GM12878 (cell line): ENCODE measurements around the gene NUMBL. TPM values are rescaled to one million over a fixed set of nuclear protein-coding genes. Genes with fewer than 3 reads are reported as not detected.

Experiments
- ATAC-seq: fragments of 200-7000 bp; cut with Tn5 transposase; 3 replicates; pipeline ENCODE4 v1.9.1; 2020; ENCODE audit warnings: mild to moderate bottlenecking, moderate library complexity
- BruUV-seq: library from RNA; stranded (reverse); fragments of 400-500 nt; replicated peaks from 2 replicates; lab custom pipeline; 2021; lab: Mats Ljungman, UMichigan
- CTCF ChIA-PET: fragments of 300-600 bp; sonication (Branson Sonifier 250); formaldehyde crosslinking; extraction: SDS; loops from one replicate; lab custom pipeline; 2021; ENCODE audit warnings: inconsistent platforms; lab: Yijun Ruan, JAX
- POLR2A ChIA-PET: fragments of 350-600 bp; formaldehyde crosslinking; extraction: SDS; loops from one replicate; lab custom pipeline; 2021; ENCODE audit warnings: inconsistent platforms; lab: Charles Lee
- RAD21 ChIA-PET: fragments of 300-600 bp; sonication (Branson Sonifier 250); formaldehyde crosslinking; loops from one replicate; lab custom pipeline; 2023; ENCODE audit warnings: antibody characterized with exemption; ENCODE audit not compliant: unreplicated experiment; lab: Charles Lee
- SMC1A ChIA-PET: fragments of 300-600 bp; sonication (Branson Sonifier 250); formaldehyde crosslinking; loops from one replicate; lab custom pipeline; 2023; ENCODE audit not compliant: unreplicated experiment, uncharacterized antibody; lab: Charles Lee
- DNase-seq: peaks from one replicate; pipeline ENCODE4 v3.0.0-alpha.2; 2011; ENCODE audit warnings: low read depth, low spot score
- FAIRE-seq: peaks from 3 replicates; lab custom pipeline; 2011; peaks lifted over from hg19 to GRCh38; lab: Jason Lieb, UNC
- H2AFZ ChIP-seq: 2 replicates; pipeline ENCODE4 v1.6.0; 2011; ENCODE audit warnings: low read depth, low read length, control low read depth; ENCODE audit not compliant: control insufficient read depth
- H3K27ac ChIP-seq: 2 replicates; pipeline ENCODE4 v1.5.1; 2011; ENCODE audit warnings: control low read depth; ENCODE audit not compliant: control insufficient read depth, insufficient read depth
- H3K27me3 ChIP-seq, 2 experiments: replicated peaks in 1 of 2; 2 replicates each; pipeline versions ENCODE4 v1.6.0 to v1.6.1; 2011; ENCODE audit warnings: low read length in 1 of 2; ENCODE audit not compliant: control insufficient read depth in 2 of 2, insufficient read depth in 2 of 2
- H3K36me3 ChIP-seq, 2 experiments: 2 replicates each; pipeline ENCODE4 v1.5.1; 2011; ENCODE audit warnings: low read length in 1 of 2; ENCODE audit not compliant: control insufficient read depth in 2 of 2, insufficient read depth in 2 of 2
- H3K4me1 ChIP-seq: 2 replicates; pipeline ENCODE4 v1.6.1; 2011; ENCODE audit warnings: mild to moderate bottlenecking, low read length, moderate library complexity, mixed read lengths; ENCODE audit not compliant: control insufficient read depth, insufficient read depth
- H3K4me2 ChIP-seq: 2 replicates; pipeline ENCODE4 v1.6.0; 2011; ENCODE audit warnings: control low read depth; ENCODE audit not compliant: control insufficient read depth, insufficient read depth
- H3K4me3 ChIP-seq: fragments of 200-600 bp; sonication (generic); 2 replicates; pipeline ENCODE4 v1.5.1; 2016
- H3K79me2 ChIP-seq: 2 replicates; pipeline ENCODE4 v1.6.0; 2011; ENCODE audit warnings: low read length; ENCODE audit not compliant: control insufficient read depth, insufficient read depth
- H3K9ac ChIP-seq: 2 replicates; pipeline ENCODE4 v1.8.0; 2011; ENCODE audit warnings: low read length, control low read depth, mixed read lengths; ENCODE audit not compliant: control insufficient read depth, insufficient read depth
- H3K9me3 ChIP-seq: replicated peaks from 3 replicates; pipeline ENCODE4 v1.5.1; 2011; ENCODE audit warnings: mild to moderate bottlenecking, low read length; ENCODE audit not compliant: control insufficient read depth, insufficient read depth
- H4K20me1 ChIP-seq: 2 replicates; pipeline ENCODE4 v1.6.0; 2011; ENCODE audit not compliant: control insufficient read depth, insufficient read depth
- ASH2L ChIP-seq: fragments of 300-600, 200-600 bp; sonication (generic); IDR thresholded peaks from 2 replicates; pipeline ENCODE4 v1.6.1; 2017; ENCODE audit warnings: low read depth, mild to moderate bottlenecking, borderline replicate concordance
- EED ChIP-seq: sonication (generic); IDR thresholded peaks from 2 replicates; pipeline ENCODE4 v1.6.1; 2016; ENCODE audit warnings: antibody characterized with exemption, low read depth
- EZH2 ChIP-seq: IDR thresholded peaks from 2 replicates; pipeline ENCODE4 v1.6.1; 2012; ENCODE audit warnings: low read depth, mild to moderate bottlenecking, control low read depth, inconsistent platforms, low read length, borderline replicate concordance; ENCODE audit not compliant: control insufficient read depth
- FOS ChIP-seq: IDR thresholded peaks from 3 replicates; pipeline ENCODE4 v1.6.1; 2011; ENCODE audit warnings: borderline replicate concordance; ENCODE audit not compliant: insufficient read length; ENCODE audit errors: extremely low read depth
- HCFC1 ChIP-seq: fragments of 150-350 bp; IDR thresholded peaks from 2 replicates; pipeline ENCODE4 v1.6.1; 2014; ENCODE audit warnings: low read length
- IRF3 ChIP-seq: fragments of 450-650 bp; IDR thresholded peaks from 2 replicates; pipeline ENCODE4 v1.6.1; 2014; ENCODE audit warnings: mild to moderate bottlenecking
- POLR2A ChIP-seq: IDR thresholded peaks from 2 replicates; pipeline ENCODE4 v1.6.1; 2011; ENCODE audit warnings: low read depth, mild to moderate bottlenecking, low read length
- POU2F2 ChIP-seq: IDR thresholded peaks from 3 replicates; pipeline ENCODE4 v1.6.1; 2011; ENCODE audit warnings: low read depth, mild to moderate bottlenecking, low read length, borderline replicate concordance
- RAD21 ChIP-seq: IDR thresholded peaks from 2 replicates; pipeline ENCODE4 v1.6.1; 2011; ENCODE audit warnings: mild to moderate bottlenecking, low read depth, low read length, moderate library complexity; ENCODE audit not compliant: insufficient read depth
- RB1 ChIP-seq: fragments of 450-650 bp; formaldehyde crosslinking; IDR thresholded peaks from 2 replicates; pipeline ENCODE4 v1.6.1; 2017; ENCODE audit warnings: mild to moderate bottlenecking, borderline replicate concordance
- RBBP5 ChIP-seq: fragments of 200-600 bp; sonication (generic); conservative IDR thresholded peaks from 2 replicates; pipeline ENCODE4 v1.6.1; 2016
- SRF ChIP-seq, 2 experiments: IDR thresholded peaks; 2 replicates each; pipeline ENCODE4 v1.6.1; 2011; ENCODE audit warnings: low read depth in 2 of 2, low read length in 2 of 2, mild to moderate bottlenecking in 1 of 2, moderate library complexity in 1 of 2
- USF2 ChIP-seq: IDR thresholded peaks from 2 replicates; pipeline ENCODE4 v1.6.1; 2011; ENCODE audit warnings: low read depth, low read length, improper control_type of control experiment, borderline replicate concordance
- ZBED1 ChIP-seq: IDR thresholded peaks from 2 replicates; pipeline ENCODE4 v1.6.1; 2016; ENCODE audit warnings: borderline replicate concordance
- ZNF207 ChIP-seq: fragments of 450-650 bp; IDR thresholded peaks from 2 replicates; pipeline ENCODE4 v1.6.1; 2014; ENCODE audit warnings: antibody characterized with exemption, mild to moderate bottlenecking, borderline replicate concordance
- WGBS: methylation state at CpG from one replicate; pipeline ENCODE4 v1.1.6; 2016; ENCODE audit warnings: low lambda C conversion rate; ENCODE audit not compliant: insufficient replicate concordance, insufficient coverage; ENCODE audit errors: missing lambda C conversion rate; 5-methylcytosine and 5-hydroxymethylcytosine counted together
- in situ Hi-C: fragments of 300-500 bp; cut with MboI; formaldehyde crosslinking; loops from 9 replicates; pipeline ENCODE4 v1.14.3; 2018; ENCODE audit warnings: mixed read lengths
- intact Hi-C: fragments of 100-400 bp; cut with micrococcal nuclease; formaldehyde crosslinking; loops from one replicate; pipeline ENCODE4 v1.14.2; 2022; ENCODE audit not compliant: unreplicated experiment
- polyA plus RNA-seq, 11 experiments: library from polyadenylated mRNA; depleted of rRNA in 4 of 11; unstranded in 6 of 11; stranded (reverse) in 5 of 11; fragments of >200 nt; fragmentation: Nextera tagmentation in 4 of 11; fragmentation: Illumina TruSeq in 1 of 11; extraction: Ambion mirVana in 4 of 11; extraction: Trizol in 1 of 11; gene quantifications; 1 replicate in 1 of 11; 2 replicates in 10 of 11; pipeline versions ENCODE4 v1.2.1 to v1.2.3, GENCODE V29; 2011 to 2016; ENCODE audit warnings: inconsistent platforms in 2 of 11, missing spikeins in 2 of 11, low read depth in 1 of 11
- total RNA-seq, 4 experiments: library from RNA; depleted of rRNA in 3 of 4; stranded (reverse); fragments of >200 nt in 3 of 4; fragmentation: Illumina TruSeq in 1 of 4; extraction: Trizol in 1 of 4; gene quantifications; 2 replicates each; pipeline versions ENCODE4 v1.2.1 to v1.2.3, GENCODE V29; 2013 to 2021

Gene NUMBL
- total and polyA plus RNA-seq, 10 of the 15 experiments (the other 5 are each of a cell fraction or from before 2014, with no cell fraction given): 0.16 to 9.4 (median 1.9) TPM

GRCh38 chr19:40721936-40722661, 31.6 kb upstream of the NUMBL start:
- Histone ChIP-seq H3K4me2 (no peak overlapping the region), H3K9ac (no peak overlapping the region), H3K79me2 (peaks cover 26% of the 10 kb centered on the region)
- no peak for DNase-seq
- RAD21 ChIA-PET: interaction anchor here (1.2 to 2.9 kb wide), 2 partner anchors 33 to 56 kb away, joined by 4 to 13 read pairs; partner anchors contain the start of gene RAB4B
- TF ChIP-seq HCFC1 (no peak), RB1 (no peak), IRF3 (no peak), USF2 (no peak), ZNF207 (no peak), RAD21 (no peak), POLR2A (no peak), FOS (no peak), SRF (IDR thresholded peaks at IDR 0.05; ENCODE audit: low read depth in 2 of 2, low read length in 2 of 2) (no peak), POU2F2 (no peak), EZH2 (no peak), EED (no peak), RBBP5 (no peak), ASH2L (no peak), ZBED1 (no peak)
- TF ChIP-seq, all 136 proteins: peak for 0
- no peaks in the 10 kb centered on the region for H3K27me3 ChIP-seq
- WGBS: 92% methylated on average over 9 of the region's 9 CpGs
- H3K9me3 ChIP-seq: no peaks in the 10 kb centered on the region
- intact Hi-C loops: no loop called here
- FAIRE-seq (no peak), ATAC-seq (no peak)
- ChIA-PET CTCF (interaction anchor here (0.7 to 1.3 kb wide), 3 partner anchors 11 to 97 kb away, joined by 3 to 5 read pairs (median 4); no protein-coding TSS in a partner anchor), POLR2A (interaction anchor here (0.6 to 5.1 kb wide), 4 partner anchors 27 to 59 kb away, joined by 4 to 37 read pairs (median 18); partner anchors contain the start of genes ACTMAP, RAB4B and SNRPA), SMC1A (interaction anchor here (1.0 to 2.9 kb wide), 4 partner anchors 23 to 76 kb away, joined by 3 to 16 read pairs (median 6); partner anchors contain the start of genes EGLN2 and RAB4B)
- H3K27ac ChIP-seq: no peak overlapping the region
- no peaks in the 10 kb centered on the region for H4K20me1 ChIP-seq
- in situ Hi-C loops: no loop called here
- BruUV-seq: no TSS peak
- peaks cover 13% of the 10 kb centered on the region for H3K4me1 ChIP-seq
- no peaks in the 10 kb centered on the region; a peak in 2 of 4 replicates for H3K36me3 ChIP-seq
- H2AFZ ChIP-seq: no peak overlapping the region
- no peak overlapping the region for H3K4me3 ChIP-seq
